Activated CD4-positive, alpha-beta T cell treated with anti-CD3 and anti-CD28 coated beads, Interleukin-10, Interleukin-2, amounts not matched to agents 100 ng/mL and 50 ng/mL, durations not matched to agents 16 hours and 8 hours (primary cell): Measurements from ENCODE around the gene HDDC3.

Experiments
- DNase-seq: peaks from one replicate; pipeline ENCODE4 v3.0.0-alpha.2; 2020

The HDDC3 gene

GRCh38 chr15:90931828-90932659 is at the start of gene HDDC3:
TSS of gene HDDC3 (minus strand) at chr15:90932549. CDS start at chr15:90932540, 9 bp downstream.
- peak; percentile 94 for DNase-seq

- DNase-seq: peak; percentile 56
Observed at GRCh38 chr15:90982135-90982534, 49.8 kb upstream of the HDDC3 start.

- no peak for DNase-seq
Observed at GRCh38 chr15:90981681-90982080, 49.3 kb upstream of the HDDC3 start.

- no peak for DNase-seq
Observed at GRCh38 chr15:90979582-90979981, 47.2 kb upstream of the HDDC3 start.

- no peak for DNase-seq
Observed at GRCh38 chr15:90974216-90974615, 41.9 kb upstream of the HDDC3 start.

DNA sequence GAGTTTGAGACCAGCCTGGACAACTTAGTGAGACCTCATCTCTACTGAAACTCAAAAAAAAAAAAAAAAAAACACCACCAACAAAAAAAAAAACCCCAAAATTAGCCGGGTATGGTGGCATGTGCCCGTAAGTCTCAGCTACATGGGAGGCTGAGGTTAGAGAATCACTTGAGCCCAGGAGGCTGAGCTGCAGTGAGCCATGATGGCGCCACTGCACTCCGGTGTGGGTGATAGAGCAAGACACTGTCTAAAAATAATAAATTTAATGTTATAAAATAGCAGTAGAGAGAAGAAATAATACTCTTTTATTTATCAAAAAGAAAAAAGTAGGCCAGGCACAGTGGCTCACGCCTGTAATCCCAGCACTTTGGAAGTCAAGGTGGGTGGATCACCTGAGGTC is 39.8 kb upstream of the HDDC3 start:
- DNase-seq: no peak

GRCh38 chr15:90970274-90970673 is 37.9 kb upstream of the HDDC3 start:
- no peak for DNase-seq

GRCh38 chr15:90968434-90968833 is 36.1 kb upstream of the HDDC3 start:
- DNase-seq: no peak

DNA sequence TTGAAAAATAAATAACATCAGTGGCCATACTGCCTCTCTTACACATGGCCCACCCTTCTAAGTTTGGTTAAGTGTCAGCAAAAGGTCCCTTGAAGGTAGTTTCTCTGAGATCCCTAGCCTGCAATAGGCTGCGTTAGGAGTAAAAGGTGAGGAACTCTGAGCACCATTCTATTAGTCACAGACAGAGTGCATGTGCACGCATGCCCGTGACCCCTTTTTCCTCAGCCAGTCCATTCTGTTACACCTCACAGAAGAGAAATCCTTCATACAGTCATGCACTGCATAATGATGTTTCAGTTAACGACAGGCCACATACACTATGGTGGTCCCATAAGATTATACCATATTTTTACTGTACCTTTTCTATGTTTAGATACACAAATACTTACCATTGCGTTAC is 34.9 kb upstream of the HDDC3 start:
- DNase-seq: no peak

DNA sequence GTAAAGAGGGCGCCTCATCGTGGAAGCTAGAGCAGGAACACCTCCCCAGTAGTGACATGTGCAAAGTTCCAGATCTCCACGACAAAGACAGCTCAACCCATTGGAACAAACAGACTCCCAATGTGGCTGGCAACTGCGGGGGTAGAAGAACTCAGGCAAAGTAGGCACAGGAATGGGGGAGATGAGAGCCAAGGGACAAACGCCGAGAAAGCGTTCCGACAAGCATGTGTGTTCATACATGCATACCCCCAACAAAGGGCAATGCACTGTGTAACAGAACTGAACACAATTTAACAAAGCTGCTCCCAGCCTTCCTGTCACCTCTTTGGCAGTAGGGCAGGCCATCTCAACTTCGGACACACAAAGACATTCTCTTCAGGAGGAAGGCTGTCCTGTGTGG is 33.9 kb upstream of the HDDC3 start:
- no peak for DNase-seq

- no peak for DNase-seq
Observed at GRCh38 chr15:90962021-90962420, 29.7 kb upstream of the HDDC3 start.

DNA sequence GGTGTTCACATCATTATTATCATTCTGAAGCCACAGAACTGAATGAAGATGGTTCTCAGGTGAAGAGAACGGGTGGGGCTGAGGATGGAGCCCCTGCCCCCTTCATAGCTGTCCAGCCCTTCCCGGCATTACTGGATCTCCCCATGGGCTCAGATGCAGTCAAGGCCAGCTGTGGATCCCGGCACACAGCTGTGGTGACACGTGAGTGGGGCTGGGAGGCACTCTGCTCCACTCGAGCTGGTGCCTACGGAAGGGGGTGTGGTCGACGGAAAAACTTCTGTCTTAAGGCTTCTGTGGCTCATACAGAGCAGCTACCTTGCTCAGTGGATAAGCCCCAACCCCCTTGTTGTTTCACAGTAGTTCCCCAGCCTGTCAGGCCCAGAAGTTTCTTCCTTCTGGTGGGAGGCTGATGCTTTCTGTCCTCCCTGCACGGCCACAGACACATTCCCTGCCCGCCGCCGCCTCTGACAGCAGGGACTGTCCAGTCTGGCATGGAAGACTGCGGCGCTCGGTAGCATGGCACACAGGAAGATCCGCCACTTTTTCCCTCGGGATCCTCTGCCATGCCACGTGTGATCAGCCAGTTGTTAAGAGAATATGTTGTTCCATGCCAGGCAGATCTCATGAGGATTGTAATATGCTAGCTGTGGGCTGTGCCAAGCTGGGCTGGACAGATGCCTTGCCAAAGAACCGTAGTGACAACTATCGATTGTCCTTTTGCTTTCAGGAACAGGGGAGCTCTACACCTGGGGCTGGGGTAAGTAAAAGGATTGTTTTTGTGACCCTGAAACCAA is 28.1 kb upstream of the HDDC3 start:
- DNase-seq: no peak

DNA sequence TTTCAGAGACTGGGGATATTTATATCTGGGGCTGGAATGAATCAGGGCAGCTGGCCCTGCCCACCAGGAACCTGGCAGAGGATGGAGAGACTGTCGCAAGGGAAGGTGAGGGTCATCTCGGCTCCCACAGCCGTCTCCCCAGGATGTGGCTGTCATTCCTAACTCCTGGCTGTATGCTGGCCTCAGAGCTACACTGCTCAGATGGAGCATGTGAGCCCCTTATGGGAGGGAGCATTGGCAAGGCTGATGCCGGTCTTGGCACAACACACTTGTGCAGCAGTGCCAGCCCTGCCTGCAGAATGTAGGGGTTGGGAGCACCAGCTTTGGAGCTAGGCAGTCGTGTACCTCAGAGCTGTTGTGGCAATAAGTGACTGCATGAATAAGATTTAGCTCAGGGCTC is 27.5 kb upstream of the HDDC3 start:
- no peak for DNase-seq

GRCh38 chr15:90959028-90959595 is 26.8 kb upstream of the HDDC3 start:
- no peak for DNase-seq

DNA sequence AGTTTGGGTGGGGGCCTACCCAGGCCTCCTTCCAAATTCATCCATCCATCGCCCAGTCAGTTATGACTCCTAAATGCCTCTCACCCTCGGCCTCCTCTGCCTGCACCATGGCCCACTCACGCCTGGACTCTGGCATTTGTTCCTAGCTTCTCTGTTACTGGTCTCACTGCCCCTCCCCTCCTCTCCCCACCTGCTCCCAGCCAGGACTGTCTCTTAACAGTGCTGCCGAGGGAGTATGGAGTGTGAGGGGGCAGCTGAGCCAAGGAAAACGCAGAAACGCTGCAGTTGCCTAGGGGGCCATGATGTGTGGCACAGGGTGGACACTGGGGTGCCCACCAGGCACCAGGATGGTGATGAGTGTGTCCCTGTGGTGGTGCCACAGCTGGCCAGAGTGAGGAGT is 25.4 kb upstream of the HDDC3 start:
- DNase-seq: no peak

GRCh38 chr15:90957031-90957790 is 24.9 kb upstream of the HDDC3 start:
- DNase-seq: no peak

DNA sequence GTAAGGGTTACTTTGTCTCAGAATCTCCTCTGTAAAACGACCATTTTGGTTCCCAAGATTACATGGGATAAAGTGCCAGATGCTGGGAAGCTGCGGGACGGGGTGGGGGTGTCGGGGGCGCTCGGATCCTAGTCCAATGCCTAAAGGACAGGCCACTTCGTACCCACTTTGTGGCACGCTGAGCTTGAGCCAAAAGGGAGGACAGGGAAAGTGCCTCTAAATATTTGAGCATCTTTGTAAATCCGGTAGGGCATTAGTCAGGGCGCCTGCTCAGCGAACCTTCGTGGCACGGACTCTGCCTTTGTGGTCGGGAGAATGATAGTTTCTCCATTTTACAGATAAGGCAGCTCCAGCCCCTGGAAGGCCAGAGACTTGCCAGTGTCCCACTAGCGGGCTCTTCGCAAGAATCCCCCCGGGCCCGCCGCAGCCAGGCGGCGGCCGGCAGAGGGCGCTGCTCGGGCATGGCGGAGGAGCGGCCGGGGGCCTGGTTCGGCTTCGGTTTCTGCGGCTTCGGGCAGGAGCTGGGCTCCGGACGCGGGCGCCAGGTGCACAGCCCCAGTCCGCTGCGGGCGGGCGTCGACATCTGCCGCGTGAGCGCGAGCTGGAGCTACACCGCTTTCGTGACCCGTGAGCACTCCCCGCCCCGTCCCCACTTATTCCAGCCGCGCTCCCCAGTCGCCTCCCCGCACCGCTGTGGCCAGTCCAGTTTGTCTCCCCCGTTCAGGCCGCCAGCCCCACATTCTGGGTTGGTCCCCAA is 24.1 kb upstream of the HDDC3 start:
- DNase-seq: peak; percentile 77

DNA sequence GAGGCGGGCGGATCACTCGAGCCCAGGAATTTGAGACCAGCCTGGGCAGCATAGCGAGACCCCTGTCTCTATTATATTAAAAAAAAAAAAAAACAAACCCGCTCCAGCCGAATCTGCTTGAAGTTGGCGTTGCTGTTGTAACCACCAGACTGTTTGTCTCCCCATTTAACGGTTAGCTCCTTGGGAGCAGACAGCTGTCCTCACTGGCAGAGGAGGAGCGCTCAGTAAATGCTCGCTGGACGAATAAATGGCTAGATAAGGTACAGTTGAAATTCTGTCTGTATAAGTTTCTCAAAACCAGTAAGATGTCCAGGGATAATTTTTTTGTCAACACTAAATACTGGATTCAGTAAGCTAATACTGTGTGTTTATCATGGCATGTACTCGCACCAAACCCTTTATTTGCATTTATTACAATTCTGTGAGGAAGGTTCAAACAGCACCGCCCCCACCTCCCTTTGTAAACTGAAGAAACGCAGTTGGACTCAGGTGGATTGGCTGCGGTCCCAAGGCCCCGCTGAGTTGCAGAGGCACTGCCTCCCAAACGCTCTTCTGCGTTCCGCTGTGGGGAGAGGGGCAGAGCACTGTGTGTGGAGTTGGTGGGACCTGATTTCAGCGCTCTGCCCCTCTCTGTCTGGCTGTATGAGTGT is 23.4 kb upstream of the HDDC3 start:
- peak; percentile 30 for DNase-seq

DNA sequence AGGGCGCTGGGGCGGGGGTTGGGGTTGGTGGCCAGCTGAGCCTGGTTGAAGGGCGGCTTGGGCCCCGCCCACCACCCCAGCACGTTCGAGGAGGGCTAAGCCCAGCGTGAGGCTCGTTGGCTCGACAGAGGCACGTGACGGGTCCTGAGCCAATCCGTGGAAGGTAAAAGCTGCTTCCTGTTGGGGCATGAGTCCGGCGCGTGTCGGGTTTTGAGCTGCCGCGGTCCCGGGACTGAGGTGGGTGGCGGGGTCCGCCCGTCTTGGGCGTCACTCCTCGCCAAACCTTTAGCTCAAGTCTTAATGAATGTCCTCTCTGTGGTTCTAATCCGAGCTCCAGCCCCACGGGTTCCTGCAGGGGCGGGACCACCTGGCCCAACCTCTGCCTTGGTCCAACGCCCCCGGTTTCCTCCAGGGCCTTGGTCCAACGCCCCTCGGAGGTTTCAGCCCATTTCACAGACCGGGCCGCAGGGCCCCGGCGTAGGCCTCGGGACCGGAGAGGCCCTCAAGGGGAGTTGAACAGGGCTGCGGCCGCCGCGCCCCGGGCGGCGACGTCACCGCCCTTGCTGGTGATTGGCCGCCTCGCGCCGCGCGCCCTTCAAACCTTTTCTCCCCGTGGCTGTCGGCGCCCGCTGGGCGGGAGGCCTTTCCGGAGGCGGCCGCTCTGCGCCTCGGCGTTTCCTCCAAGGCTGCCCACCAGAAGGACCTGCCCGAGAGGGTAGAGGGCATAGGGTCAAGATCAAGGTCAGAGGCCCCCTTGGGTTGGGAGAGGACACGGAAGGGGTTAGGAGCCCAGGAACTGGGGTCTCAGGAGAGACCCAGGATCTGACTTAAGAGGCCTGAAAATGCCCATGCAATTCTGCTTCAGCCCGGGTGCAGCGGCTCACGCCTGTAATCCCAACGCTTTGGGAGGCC is 22.6 kb upstream of the HDDC3 start, which contains the start of gene RCCD1:
Gene RCCD1 (plus strand): TSS at position 173 of the 912 bp plus-strand sequence. CDS start 1,851 bp downstream, outside the sequence.
- DNase-seq: peak; percentile 97

DNA sequence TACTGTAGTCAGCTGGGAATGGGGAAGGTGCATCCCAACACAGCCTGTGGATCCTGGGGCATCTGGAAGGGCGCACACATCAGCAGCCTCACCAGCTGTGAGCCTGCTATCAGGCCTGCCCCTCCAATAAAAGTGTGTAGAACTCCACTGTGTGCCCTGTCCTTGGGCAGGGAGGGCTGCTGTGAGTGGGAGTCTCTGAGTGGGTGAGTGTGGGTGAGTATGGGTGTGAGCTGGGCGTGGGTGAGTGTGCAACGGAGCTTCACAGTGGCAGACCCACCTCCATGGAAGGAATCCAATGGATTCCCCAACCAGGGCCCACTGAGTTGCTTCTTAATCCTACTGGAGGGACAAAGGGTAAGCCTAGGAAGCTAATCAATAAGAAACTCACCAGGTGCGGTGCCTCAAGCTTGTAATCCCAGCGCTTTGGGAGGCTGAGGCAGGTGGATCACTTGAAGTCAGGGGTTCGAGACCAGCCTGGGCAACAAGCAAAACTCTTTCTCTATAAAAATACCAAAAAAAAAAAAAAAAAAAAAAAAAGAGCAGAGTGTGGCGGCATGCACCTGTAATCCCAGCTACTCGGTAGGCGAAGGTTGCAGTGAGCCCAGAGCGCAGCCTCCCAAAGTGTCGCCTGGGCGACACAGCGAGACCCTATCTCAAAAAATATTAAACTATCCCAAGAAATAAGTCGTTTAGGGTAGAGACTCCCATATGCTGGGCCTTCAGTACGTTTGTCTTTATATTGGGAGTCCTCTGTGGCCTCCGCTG is 21.8 kb upstream of the HDDC3 start:
- no peak for DNase-seq
